GM23248 (cell line): ENCODE measurements around the gene CRISPLD2. TPM values are rescaled to one million over a fixed set of nuclear protein-coding genes. Genes with fewer than 3 reads are reported as not detected.

ENCODE experiments used
- DNase-seq: peaks from one replicate; pipeline ENCODE4 v3.0.0-alpha.2; 2015
- H2AFZ ChIP-seq: fragments of 200-600 bp; sonication (generic); 2 replicates; pipeline ENCODE4 v1.6.1; 2016; ENCODE audit warnings: antibody characterized with exemption
- H3F3A ChIP-seq: fragments of 200-600 bp; sonication (generic); 2 replicates; pipeline ENCODE4 v1.6.1; 2016; ENCODE audit warnings: mild to moderate bottlenecking, antibody characterized with exemption, mixed run types; ENCODE audit not compliant: insufficient read depth
- H3K27ac ChIP-seq: fragments of 200-600 bp; sonication (generic); 2 replicates; pipeline ENCODE4 v1.5.1; 2016; ENCODE audit warnings: mild to moderate bottlenecking
- H3K27me3 ChIP-seq: fragments of 200-600 bp; sonication (generic); replicated peaks from 2 replicates; pipeline ENCODE4 v1.6.1; 2016; ENCODE audit warnings: mild to moderate bottlenecking; ENCODE audit not compliant: insufficient read depth
- H3K36me3 ChIP-seq: fragments of 200-600 bp; sonication (generic); 2 replicates; pipeline ENCODE4 v1.6.1; 2016; ENCODE audit warnings: low read depth, mild to moderate bottlenecking
- H3K4me1 ChIP-seq: fragments of 200-600 bp; sonication (generic); 2 replicates; pipeline ENCODE4 v1.6.1; 2016; ENCODE audit warnings: mild to moderate bottlenecking; ENCODE audit not compliant: insufficient read depth
- H3K4me2 ChIP-seq: fragments of 200-600 bp; sonication (generic); one replicate; pipeline ENCODE4 v1.6.1; 2016; ENCODE audit warnings: mild to moderate bottlenecking; ENCODE audit not compliant: unreplicated experiment
- H3K4me3 ChIP-seq: fragments of 200-600 bp; sonication (generic); 2 replicates; pipeline ENCODE4 v1.5.1; 2016; ENCODE audit warnings: mild to moderate bottlenecking
- H3K79me2 ChIP-seq: fragments of 200-600 bp; sonication (generic); 2 replicates; pipeline ENCODE4 v1.6.1; 2016; ENCODE audit warnings: mild to moderate bottlenecking; ENCODE audit not compliant: insufficient read depth
- H3K9ac ChIP-seq: fragments of 200-600 bp; sonication (generic); 2 replicates; pipeline ENCODE4 v1.6.1; 2016; ENCODE audit warnings: mild to moderate bottlenecking
- H3K9me2 ChIP-seq: fragments of 200-600 bp; sonication (generic); 2 replicates; pipeline ENCODE4 v1.6.1; 2016; ENCODE audit warnings: mixed run types, mild to moderate bottlenecking, moderate library complexity; ENCODE audit not compliant: insufficient read depth
- H3K9me3 ChIP-seq: fragments of 200-600 bp; sonication (generic); one replicate; pipeline ENCODE4 v1.6.1; 2017; ENCODE audit warnings: low read depth
- H4K20me1 ChIP-seq: fragments of 200-600 bp; sonication (generic); 2 replicates; pipeline ENCODE4 v1.6.0; 2016; ENCODE audit not compliant: insufficient read depth
- EZH2 ChIP-seq: fragments of 200-600 bp; sonication (generic); IDR thresholded peaks from 2 replicates; pipeline ENCODE4 v1.6.1; 2018; ENCODE audit warnings: antibody characterized with exemption, mild to moderate bottlenecking; ENCODE audit not compliant: insufficient read depth, poor library complexity, severe bottlenecking
- EZH2phosphoT487 ChIP-seq: fragments of 200-600 bp; sonication (generic); IDR thresholded peaks from 2 replicates; pipeline ENCODE4 v1.6.1; 2018; ENCODE audit warnings: antibody characterized with exemption, moderate library complexity, mild to moderate bottlenecking, low read depth; ENCODE audit not compliant: insufficient read depth
- WGBS, 2 experiments: methylation state at CpG; one replicate each; pipeline ENCODE4 v1.1.6; 2015 to 2017; ENCODE audit warnings: low lambda C conversion rate in 2 of 2, low coverage in 1 of 2; ENCODE audit errors: missing lambda C conversion rate in 2 of 2; 5-methylcytosine and 5-hydroxymethylcytosine counted together
- in situ Hi-C: fragments of 300-500 bp; cut with MboI; formaldehyde crosslinking; loops from 2 replicates; pipeline ENCODE4 v1.15.0; 2020
- polyA plus RNA-seq: library from polyadenylated mRNA; unstranded; fragments of >200 nt; fragmentation: Nextera tagmentation; extraction: Ambion mirVana; gene quantifications from 2 replicates; pipeline ENCODE4 v1.2.1, GENCODE V29; 2016
- total RNA-seq: library from RNA; depleted of rRNA; stranded (reverse); fragments of >200 nt; shearing (Covaris generic); gene quantifications from 2 replicates; pipeline ENCODE4 v1.2.3, GENCODE V29; 2014

CRISPLD2 gene
- total and polyA plus RNA-seq, 2 experiments from 2014 or later, result 21.5 to 36.3 TPM

DNA sequence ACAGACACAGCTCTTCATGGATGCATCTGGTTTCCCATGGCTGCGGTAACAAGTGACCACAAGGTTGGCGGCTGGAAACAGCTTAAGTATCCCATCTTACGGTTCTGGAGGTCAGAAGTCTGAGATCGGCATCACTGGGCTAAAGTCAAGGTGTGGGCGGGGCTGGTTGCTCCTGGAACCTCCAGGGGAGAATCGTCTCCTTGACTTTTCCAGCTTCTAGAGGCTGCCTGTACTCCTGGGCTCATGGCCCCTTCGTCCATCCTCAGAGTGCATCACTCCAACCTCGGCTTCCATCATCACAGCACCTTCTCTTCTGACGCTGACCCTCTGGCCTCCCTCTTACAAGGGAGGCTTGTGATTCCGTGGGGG, 12.9 kb upstream of the CRISPLD2 start:
- Histone ChIP-seq H3K27ac (peak overlapping the region; percentile 59), H3K9me2 (no peaks in the 10 kb centered on the region), H3K27me3 (no peaks in the 10 kb centered on the region), H3K4me1 (peaks cover 10% of the 10 kb centered on the region; the same call in 1 of the 2 replicates), H3K4me3 (no peak overlapping the region), H3K36me3 (no peaks in the 10 kb centered on the region), H3K79me2 (no peaks in the 10 kb centered on the region), H4K20me1 (no peaks in the 10 kb centered on the region), H2AFZ (peak overlapping the region; percentile 32; the same call in 1 of the 2 replicates), H3F3A (0 out of 2 replicates have a peak, but pooled peaks cover 8% of the 10 kb centered on the region), H3K4me2 (no peak overlapping the region), H3K9me3 (no peaks in the 10 kb centered on the region), H3K9ac (peak overlapping the region; percentile 51)
- DNase-seq, result no peak
- WGBS, 2 experiments, result 77 to 80% methylated on average over 10 of the region's 10 CpGs
- TF ChIP-seq EZH2phosphoT487, result no peak
- TF ChIP-seq EZH2, result no peak
- in situ Hi-C loops, result no loop called here

- in situ Hi-C loops, result no loop called here
- no peaks in the 10 kb centered on the region for H3K36me3 ChIP-seq
- no peak overlapping the region for H2AFZ ChIP-seq
- H3K27me3 ChIP-seq, result no peaks in the 10 kb centered on the region
- no peak overlapping the region for H3K27ac ChIP-seq
- H3K4me2 ChIP-seq, result no peak overlapping the region
- no peaks in the 10 kb centered on the region for H3K79me2 ChIP-seq
- no peaks in the 10 kb centered on the region for H4K20me1 ChIP-seq
- H3K9ac ChIP-seq, result no peak overlapping the region
- TF ChIP-seq EZH2phosphoT487 (no peak), EZH2 (no peak)
- 92 to 94% methylated on average over 7 of the region's 7 CpGs for WGBS, 2 experiments
- no peak overlapping the region for H3K4me3 ChIP-seq
- 0 out of 2 replicates have a peak, but pooled peaks cover 8% of the 10 kb centered on the region for H3F3A ChIP-seq
- DNase-seq, result no peak
- no peaks in the 10 kb centered on the region for H3K9me2 ChIP-seq
- H3K9me3 ChIP-seq, result no peaks in the 10 kb centered on the region
- H3K4me1 ChIP-seq, result peaks cover 10% of the 10 kb centered on the region; the same call in 1 of the 2 replicates
Measured at GRCh38 chr16:84807776-84808175, 12.0 kb upstream of the CRISPLD2 start.

- 88 to 89% methylated on average over 8 of the region's 8 CpGs for WGBS, 2 experiments
- Histone ChIP-seq H3K9me2 (no peaks in the 10 kb centered on the region), H3K4me2 (no peak overlapping the region), H3K27ac (no peak overlapping the region), H2AFZ (no peak overlapping the region), H3K9ac (no peak overlapping the region), H3K79me2 (no peaks in the 10 kb centered on the region), H4K20me1 (no peaks in the 10 kb centered on the region), H3K4me3 (no peak overlapping the region), H3K9me3 (no peaks in the 10 kb centered on the region), H3F3A (0 out of 2 replicates have a peak, but pooled peaks cover 8% of the 10 kb centered on the region), H3K4me1 (peaks cover 10% of the 10 kb centered on the region; the same call in 1 of the 2 replicates), H3K36me3 (no peaks in the 10 kb centered on the region), H3K27me3 (0 out of 2 replicates have a peak, but pooled peaks cover 2% of the 10 kb centered on the region)
- no peak for DNase-seq
- in situ Hi-C loops, result no loop called here
- no peak for TF ChIP-seq EZH2phosphoT487
- no peak for TF ChIP-seq EZH2
Measured at GRCh38 chr16:84808826-84809225, 11.0 kb upstream of the CRISPLD2 start.

DNA sequence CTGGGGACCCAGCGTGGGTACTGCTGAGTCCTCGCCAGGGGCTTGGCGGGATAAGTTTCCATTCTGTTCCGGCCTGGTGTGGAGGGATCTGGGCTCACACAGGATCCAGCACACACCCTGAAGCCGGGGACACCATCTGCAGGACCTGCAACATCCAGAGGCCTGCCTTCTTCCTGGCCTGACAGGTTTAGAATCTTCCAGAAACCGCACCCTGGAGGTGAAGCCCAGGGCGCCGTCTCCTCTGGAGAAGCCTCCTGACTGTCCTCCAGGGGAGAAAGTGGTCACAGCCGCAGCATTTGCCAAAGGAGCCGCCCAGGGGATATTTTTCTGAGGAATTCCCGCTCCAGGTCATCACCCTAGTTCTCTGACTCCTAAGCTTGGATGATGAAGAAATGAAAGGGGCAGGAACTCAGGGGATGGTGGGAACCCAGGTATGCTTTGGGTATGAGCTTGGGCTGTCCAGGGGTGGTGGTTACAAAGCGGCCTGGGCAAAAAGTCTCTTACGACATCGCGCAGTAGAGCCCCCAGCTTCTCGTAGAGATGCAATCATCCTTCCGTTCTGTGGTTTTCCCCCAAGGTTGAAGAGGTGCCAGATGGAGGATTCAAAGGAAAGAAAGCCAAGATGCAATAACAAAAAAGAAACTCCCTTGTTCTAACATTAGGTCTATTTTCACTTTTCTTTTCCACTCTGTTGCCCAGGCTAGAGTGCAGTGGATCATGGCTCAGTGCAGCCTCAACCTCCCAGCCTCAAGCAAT, 9.1 kb upstream of the CRISPLD2 start:
- Histone ChIP-seq H3K4me3 (no peak overlapping the region), H3F3A (0 out of 2 replicates have a peak, but pooled peaks cover 8% of the 10 kb centered on the region), H3K27ac (peak overlapping the region; percentile 24), H3K4me1 (peaks cover 10% of the 10 kb centered on the region; the same call in 1 of the 2 replicates), H3K36me3 (no peaks in the 10 kb centered on the region), H2AFZ (no peak overlapping the region), H3K9ac (peak overlapping the region; percentile 14; the same call in 1 of the 2 replicates), H3K27me3 (0 out of 2 replicates have a peak, but pooled peaks cover 5% of the 10 kb centered on the region), H3K79me2 (no peaks in the 10 kb centered on the region), H3K9me2 (no peaks in the 10 kb centered on the region), H3K9me3 (no peaks in the 10 kb centered on the region), H3K4me2 (peak overlapping the region; percentile 15), H4K20me1 (no peaks in the 10 kb centered on the region)
- in situ Hi-C loops, result no loop called here
- TF ChIP-seq EZH2 (no peak), EZH2phosphoT487 (no peak)
- peak; percentile 81 for DNase-seq
- 54 to 55% methylated on average over 15 to 17 of the region's 17 CpGs for WGBS, 2 experiments
